ENCODE measurements around the gene DISP2.

DISP2 gene

DNA sequence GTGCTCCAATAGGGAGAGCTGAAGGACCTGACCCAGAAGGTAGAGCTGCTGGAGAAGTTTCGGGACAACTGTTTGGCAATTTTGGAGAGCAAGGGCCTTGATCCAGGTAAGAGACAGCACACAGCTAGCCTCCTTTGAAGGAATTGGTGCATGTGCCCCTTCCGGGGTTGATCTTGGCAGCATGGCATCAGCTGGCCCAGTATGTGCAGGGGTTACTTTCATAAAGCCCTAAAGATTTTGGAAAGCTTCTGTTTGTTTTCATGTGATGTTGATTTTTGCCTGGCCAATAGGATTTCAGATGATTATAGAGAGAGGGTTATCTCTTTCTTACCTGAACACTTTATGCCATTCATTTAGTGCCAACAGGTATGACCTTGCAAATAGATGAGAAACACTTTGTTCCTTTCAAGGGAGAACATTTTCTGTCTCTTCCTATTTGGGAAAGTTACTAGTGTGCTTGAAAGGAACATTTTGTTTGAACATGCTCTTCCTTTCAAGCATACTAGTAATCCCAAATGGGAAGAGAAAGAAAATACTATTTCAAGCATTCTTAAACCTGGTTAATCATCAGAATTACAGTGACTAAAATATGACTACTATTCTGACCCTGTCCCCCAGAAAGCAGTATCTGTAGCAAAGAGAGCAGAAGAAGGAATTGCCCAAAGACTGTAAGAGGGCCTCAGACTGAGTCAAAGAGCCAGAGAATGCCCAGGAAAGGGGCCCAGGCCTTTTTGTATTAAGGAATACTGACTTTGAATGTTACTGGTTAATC lies 32.0 kb downstream of the DISP2 start:
- DNase-seq = no peak

DNA sequence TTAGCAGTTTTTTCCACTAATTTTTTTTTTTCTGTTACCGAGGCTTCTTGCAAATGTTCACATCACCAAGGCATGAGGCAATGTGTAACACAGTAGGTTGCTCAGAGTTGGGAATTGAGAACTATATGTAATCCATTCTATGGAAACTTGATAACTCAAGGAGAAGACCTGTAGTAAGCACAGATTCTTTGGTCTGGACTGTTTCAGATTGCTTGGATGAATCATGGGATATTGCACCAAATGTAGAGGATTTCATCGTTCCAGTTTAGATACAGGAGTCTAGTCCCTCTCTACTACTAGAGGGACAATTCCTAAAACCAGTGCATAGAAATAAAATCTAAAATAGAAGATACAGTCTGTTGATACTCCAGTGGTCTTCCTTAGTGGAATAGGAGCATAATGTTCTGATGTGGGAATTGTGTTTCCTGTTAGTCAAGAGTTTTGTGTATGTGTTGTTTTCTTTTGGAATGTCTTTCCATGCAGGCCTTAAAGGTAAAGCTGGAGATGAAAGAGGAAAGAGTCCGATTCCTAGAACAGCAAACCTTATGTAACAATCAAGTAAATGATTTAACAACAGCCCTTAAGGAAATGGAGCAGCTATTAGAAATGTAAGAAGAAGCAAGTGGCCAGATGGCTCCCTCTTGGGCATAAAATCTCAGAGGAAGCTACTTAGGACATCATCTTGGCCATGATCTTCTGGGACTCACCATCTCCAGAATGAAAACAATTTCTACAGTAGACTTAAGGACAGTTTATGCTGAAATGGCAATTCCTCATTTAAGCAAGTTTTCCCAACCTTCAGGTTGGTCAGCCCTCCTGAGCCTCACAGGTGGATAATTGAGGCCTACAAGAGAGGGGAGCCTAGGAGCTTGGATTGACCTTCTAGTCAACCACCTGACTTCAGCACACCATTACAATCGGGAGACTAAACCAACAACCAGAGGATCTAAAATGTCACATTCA lies 35.2 kb downstream of the DISP2 start:
- no peak for DNase-seq

GRCh38 chr15:40397688-40398412 lies 39.8 kb downstream of the DISP2 start:
- no peak for DNase-seq

DNA sequence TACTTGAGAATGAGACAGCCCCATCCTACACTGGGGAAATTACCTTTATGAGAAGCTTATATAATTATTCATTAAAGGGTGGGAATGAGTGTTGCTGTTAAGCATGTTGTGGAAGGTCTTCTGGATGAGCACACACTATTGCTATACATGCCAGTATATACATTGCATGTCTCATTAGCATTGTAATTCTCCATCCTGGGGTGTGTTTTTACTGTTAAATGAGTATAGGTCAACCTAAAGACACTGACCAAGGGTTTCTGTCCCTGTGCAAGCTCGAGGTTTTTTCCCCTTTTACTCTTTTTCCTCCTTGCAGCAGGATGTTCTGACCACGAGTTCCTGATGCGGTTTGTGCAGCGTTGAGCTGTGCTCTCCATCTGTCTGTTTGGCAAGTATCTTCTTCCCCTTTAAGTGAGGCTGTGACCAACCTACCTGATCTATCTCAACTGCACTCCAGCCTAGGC lies 40.4 kb downstream of the DISP2 start:
- no peak for DNase-seq

GRCh38 chr15:40399370-40399769 lies 41.4 kb downstream of the DISP2 start:
- DNase-seq = no peak

DNA sequence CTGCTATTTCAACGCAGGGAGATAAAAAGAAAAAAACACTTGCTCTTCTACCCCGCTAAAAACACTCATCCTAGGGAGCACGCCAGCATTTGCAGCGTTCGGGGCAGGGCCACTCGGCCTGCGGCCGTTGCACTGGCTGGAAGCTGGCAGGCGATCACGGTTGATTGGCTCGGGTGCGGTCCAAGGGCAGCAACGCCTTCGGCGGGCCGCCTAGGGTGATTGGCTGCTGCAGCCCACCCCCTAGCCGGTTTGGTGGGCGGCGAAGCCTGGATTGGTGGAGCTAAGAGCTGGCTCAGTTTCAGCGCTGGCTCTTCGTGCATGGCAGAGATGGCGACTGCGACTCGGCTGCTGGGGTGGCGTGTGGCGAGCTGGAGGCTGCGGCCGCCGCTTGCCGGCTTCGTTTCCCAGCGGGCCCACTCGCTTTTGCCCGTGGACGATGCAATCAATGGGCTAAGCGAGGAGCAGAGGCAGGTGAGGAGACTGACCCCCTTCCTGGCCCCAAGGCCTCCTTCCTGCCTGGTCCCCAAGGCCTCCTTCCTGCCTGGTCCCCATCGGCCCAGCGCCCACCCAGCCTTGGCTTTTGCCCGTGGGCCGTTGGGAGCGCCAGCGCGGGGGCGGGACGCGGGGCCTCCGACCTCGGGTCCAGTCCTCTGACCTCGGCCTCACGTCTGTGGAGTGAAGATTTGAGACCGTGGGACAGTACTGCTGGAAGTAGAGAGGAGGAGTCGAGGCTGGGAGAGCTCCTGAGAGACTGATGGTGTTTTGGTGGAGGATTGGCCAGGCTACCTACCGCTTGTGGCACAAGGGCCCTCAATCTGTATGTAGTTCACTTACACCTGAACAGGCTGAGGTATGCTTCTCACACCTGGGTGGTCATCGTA lies 47.7 kb downstream of the DISP2 start, which contains the start of gene IVD:
TSS of gene IVD (plus strand) at position 295 of the 881 bp plus-strand sequence. CDS start at position 328, 33 bp downstream.
- peak; percentile 78 for DNase-seq

- no peak for DNase-seq
These were observed 49.4 kb downstream of the DISP2 start for GRCh38 chr15:40407330-40407990.

DNA sequence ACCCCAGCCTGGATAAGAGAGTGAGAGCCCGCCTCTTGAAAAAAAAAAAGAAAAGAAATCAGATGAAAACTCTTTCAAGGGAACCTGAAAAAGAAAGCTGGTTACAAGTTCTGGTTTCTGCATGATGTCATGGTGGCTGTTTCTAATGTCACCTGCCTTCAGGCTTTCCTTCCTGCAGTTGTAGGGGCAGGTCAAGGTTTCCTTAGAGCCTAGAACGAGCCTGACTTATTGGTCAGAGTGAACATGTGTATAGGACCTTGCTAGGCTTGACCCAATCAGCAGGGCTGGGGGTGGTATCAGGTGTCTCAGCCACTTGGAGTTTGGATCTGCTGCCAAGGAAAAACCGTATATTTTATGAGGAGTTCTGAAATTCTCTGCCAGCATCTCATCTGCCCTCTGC lies 51.3 kb downstream of the DISP2 start:
- no peak for DNase-seq

DNA sequence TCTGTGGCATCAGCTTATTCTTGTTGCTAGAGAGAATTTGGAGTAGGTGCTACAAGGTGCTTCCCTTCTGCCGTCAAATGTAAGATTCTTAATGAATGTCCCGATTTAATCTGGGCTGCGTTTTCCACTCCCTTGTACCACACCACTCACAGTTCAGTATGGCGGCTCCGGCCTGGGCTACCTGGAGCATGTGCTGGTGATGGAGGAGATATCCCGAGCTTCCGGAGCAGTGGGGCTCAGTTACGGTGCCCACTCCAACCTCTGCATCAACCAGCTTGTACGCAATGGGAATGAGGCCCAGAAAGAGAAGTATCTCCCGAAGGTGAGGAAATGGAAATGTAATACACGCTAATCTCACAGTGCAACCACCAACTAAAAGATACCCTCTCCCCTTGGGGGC lies 52.5 kb downstream of the DISP2 start:
- DNase-seq = no peak

- DNase-seq = no peak
These were observed 54.2 kb downstream of the DISP2 start for GRCh38 chr15:40412095-40412759.

DNA sequence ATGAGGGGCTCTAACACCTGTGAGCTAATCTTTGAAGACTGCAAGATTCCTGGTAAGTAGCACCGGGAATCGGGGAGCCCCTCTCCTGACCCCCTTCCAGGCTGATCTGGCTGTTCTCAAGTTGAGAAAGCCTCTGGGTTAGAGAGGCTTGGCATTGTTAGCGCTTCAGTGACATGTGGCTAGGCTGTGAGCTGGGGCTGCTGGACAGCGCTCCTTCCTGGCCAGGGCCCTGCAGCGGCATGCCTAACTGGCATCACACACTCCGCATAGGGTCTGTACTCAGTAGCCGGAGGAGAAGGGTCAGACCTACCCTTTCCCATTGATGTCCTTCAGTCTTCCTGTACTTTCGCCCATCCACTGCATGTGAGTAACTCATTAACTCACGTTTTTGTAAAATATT lies 55.0 kb downstream of the DISP2 start:
- no peak for DNase-seq

GRCh38 chr15:40414816-40415215 lies 56.8 kb downstream of the DISP2 start:
- no peak for DNase-seq

- DNase-seq = no peak
These were observed 57.2 kb downstream of the DISP2 start for GRCh38 chr15:40415226-40415625.

DNA sequence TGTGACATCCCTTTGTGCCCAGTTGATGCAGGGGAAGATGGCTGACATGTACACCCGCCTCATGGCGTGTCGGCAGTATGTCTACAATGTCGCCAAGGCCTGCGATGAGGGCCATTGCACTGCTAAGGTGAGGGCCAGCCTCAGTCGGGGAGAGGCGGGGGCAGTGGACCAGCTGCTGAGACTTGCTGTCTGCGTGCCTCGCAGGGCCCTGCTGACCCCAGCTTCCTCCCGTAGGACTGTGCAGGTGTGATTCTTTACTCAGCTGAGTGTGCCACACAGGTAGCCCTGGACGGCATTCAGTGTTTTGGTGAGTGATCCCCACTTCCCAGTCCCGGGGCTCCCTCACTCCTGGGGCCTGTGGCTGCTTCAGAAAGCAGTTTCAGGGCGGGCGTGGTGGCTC lies 58.0 kb downstream of the DISP2 start:
- DNase-seq = no peak

GRCh38 chr15:40418126-40418525 lies 60.1 kb downstream of the DISP2 start:
- no peak for DNase-seq

DNA sequence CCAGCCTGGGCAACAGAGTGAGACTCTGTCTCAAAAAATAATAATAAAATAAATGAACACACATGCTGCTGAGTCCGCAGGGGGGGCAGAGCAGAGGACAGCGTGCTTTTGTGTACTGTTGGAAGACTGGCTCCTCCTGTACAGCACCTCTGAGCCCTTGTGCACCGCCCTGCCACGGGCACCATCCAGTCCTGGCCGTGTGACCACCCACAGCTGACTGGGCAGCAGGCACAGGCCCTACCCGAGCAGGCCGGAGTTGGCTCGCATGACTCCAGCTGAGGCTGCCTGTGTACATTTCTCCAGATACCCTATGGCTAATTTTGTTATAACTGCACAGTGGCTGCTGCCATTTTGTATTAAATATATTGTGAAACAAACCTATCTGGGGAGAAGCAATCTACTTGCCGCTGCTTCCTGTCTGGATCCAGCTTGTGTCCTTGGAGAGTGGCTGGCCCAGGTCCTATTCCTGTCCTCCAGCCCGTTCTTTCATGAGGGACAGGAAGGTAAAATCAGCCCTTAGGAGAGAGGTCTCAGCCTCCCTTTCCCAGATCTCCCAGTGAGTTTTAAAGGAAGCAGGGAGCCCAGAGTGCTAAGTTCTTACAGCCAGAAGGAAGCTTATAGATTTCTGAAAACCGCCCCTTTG lies 62.2 kb downstream of the DISP2 start:
- DNase-seq = no peak

- no peak for DNase-seq
These were observed 62.8 kb downstream of the DISP2 start for GRCh38 chr15:40420793-40421192.

- DNase-seq = peak; percentile 66
These were observed 63.5 kb downstream of the DISP2 start for GRCh38 chr15:40421246-40422157.

DNA sequence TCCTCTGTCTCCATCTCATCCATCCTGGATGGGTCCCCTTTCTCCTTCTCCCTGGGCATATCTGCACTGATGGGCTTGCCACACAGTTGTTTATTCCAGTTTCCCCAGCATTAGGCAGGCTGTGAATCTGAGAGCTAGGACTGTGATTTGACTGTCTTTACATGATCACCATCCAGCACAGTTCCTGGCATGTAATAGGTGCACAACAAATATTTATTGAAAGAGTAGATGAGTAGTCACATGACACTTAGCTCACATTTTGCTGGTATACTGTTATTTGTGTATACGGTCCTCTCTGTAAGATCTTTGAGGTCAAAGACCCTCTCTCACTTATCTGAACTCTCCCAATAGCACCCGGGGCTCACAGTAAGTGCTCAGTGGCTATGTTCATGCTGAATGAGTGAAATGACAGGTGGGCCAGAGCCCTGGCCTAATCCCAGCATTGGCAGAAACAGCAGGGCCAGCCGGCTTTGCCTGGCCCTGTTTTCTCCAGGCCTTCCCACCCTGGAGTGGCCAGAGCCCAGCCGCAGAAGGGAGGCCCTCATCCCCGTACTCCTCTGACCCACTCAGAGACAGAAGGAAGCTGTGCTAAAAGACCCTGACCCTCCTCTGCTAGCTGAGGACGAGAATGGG lies 66.6 kb downstream of the DISP2 start:
- DNase-seq = no peak

Measured in central memory CD4-positive, alpha-beta T cell (primary cell).